Spleen (tissue), 7 donors: ENCODE data around the gene TAAR5.

Experiments
- POLR2A ChIP-seq, 3 donors: fragments of 450-650 bp; IDR thresholded peaks; one replicate each; pipeline ENCODE4 v1.5.1; 2017; ENCODE audit warnings: antibody characterized with exemption in 3 of 3, mild to moderate bottlenecking in 1 of 3
- POLR2AphosphoS5 ChIP-seq, 3 donors: sonication (generic); formaldehyde crosslinking; IDR thresholded peaks; one replicate each; pipeline ENCODE4 v1.5.1; 2017; ENCODE audit warnings: antibody characterized with exemption in 3 of 3
- TF ChIP-seq, protein P1 (sequence below), 11 experiments: fragments of 200-600 bp in 7 of 11; fragments of 450-650 bp in 4 of 11; sonication (generic) in 4 of 11; IDR thresholded peaks in 8 of 11; conservative IDR thresholded peaks in 3 of 11; 1 replicate in 7 of 11; 2 replicates in 4 of 11; pipeline versions ENCODE4 v1.4.0 to v1.8.0; 2016 to 2021; ENCODE audit warnings: antibody characterized with exemption in 11 of 11, inconsistent platforms in 4 of 11, mild to moderate bottlenecking in 1 of 11
- donor health status: DM: no; HTN: no; CAD: no; lungs with moderate emphysema.
- donor health status: DM: no; HTN: no; CAD: no.
- donor health status: DM: no; HTN: no; CAD: no.

- TF ChIP-seq, protein P1, sequence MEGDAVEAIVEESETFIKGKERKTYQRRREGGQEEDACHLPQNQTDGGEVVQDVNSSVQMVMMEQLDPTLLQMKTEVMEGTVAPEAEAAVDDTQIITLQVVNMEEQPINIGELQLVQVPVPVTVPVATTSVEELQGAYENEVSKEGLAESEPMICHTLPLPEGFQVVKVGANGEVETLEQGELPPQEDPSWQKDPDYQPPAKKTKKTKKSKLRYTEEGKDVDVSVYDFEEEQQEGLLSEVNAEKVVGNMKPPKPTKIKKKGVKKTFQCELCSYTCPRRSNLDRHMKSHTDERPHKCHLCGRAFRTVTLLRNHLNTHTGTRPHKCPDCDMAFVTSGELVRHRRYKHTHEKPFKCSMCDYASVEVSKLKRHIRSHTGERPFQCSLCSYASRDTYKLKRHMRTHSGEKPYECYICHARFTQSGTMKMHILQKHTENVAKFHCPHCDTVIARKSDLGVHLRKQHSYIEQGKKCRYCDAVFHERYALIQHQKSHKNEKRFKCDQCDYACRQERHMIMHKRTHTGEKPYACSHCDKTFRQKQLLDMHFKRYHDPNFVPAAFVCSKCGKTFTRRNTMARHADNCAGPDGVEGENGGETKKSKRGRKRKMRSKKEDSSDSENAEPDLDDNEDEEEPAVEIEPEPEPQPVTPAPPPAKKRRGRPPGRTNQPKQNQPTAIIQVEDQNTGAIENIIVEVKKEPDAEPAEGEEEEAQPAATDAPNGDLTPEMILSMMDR (IDR thresholded peaks at IDR 0.05 in 8 of 11, conservative IDR thresholded peaks at IDR 0.05 in 3 of 11): no peak
- TF ChIP-seq POLR2AphosphoS5 (IDR thresholded peaks at IDR 0.05): no peak
- no peak for TF ChIP-seq POLR2A (IDR thresholded peaks at IDR 0.05)
These were observed 40.6 kb downstream of the TAAR5 start for GRCh38 chr6:132548746-132549463.
